OCI-LY7 (cell line): ENCODE measurements around the gene BASP1.

ENCODE experiments used
- EZH2phosphoT487 ChIP-seq: fragments of 200-600 bp; sonication (generic); IDR thresholded peaks from 2 replicates; pipeline ENCODE4 v1.6.1; 2018; ENCODE audit warnings: low read depth, borderline replicate concordance, mild to moderate bottlenecking, mixed run types, antibody characterized with exemption, low read length, moderate library complexity, mixed read lengths
- TF ChIP-seq, protein P1 (sequence below): fragments of 200-600 bp; sonication (generic); conservative IDR thresholded peaks from 2 replicates; pipeline ENCODE4 v1.5.1; 2014; ENCODE audit warnings: mild to moderate bottlenecking, antibody characterized with exemption, low read length, moderate library complexity, mixed read lengths

DNA sequence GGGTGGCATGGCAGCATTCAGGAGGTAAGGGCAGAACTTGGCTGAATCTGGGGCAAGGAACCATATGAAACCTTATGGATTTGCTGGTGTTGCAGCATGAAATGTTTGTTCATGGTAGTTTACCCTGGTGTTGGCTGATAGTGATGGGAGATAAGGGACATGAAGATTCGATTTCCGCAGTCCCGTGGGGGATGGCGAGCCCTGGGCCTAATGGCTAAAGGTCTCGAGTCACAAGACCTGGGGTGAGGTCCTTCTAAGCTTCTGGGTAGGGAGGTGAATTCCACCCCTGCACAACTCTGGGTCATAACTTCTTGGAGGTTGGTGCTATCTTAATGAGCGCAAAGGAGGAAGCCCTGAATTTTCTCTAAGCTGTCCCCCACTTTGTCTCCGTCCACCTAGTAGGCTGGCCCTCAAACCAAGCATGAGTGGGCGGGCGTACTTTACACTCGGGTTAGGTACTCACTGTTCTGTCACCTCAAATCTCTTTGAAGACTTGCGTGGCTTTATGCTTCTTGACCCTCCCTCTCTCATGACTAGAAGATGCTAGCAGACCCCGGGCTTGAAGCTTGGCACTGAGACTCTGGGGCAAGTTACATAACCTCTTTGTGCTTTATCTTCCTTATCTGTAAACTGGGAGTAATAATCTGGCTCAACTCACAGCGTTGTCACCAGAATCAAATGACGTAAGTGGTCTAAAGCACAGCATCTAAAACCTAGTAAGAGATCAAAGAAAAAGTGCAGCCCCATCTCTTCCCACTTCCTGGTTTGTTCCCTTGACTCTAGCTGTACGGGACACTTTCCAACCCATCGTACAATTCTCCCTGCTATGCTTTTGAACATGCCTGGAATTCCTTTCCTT lies 72.5 kb downstream of the BASP1 start:
- TF ChIP-seq, protein P1, sequence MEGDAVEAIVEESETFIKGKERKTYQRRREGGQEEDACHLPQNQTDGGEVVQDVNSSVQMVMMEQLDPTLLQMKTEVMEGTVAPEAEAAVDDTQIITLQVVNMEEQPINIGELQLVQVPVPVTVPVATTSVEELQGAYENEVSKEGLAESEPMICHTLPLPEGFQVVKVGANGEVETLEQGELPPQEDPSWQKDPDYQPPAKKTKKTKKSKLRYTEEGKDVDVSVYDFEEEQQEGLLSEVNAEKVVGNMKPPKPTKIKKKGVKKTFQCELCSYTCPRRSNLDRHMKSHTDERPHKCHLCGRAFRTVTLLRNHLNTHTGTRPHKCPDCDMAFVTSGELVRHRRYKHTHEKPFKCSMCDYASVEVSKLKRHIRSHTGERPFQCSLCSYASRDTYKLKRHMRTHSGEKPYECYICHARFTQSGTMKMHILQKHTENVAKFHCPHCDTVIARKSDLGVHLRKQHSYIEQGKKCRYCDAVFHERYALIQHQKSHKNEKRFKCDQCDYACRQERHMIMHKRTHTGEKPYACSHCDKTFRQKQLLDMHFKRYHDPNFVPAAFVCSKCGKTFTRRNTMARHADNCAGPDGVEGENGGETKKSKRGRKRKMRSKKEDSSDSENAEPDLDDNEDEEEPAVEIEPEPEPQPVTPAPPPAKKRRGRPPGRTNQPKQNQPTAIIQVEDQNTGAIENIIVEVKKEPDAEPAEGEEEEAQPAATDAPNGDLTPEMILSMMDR: no peak
- TF ChIP-seq EZH2phosphoT487: no peak
